ENCODE data around the gene MYO9B. TPM values are rescaled to one million over a fixed set of nuclear protein-coding genes. Genes with fewer than 3 reads are reported as not detected.

Gene MYO9B
- total RNA-seq, 1 experiment from 2014 or later = 94.3 TPM

- no peak for TF ChIP-seq E2F5 (CRISPR knock-in tag; IDR thresholded peaks at IDR 0.05)
These were observed 137.8 kb downstream of the MYO9B start (continued) for GRCh38 chr19:17213334-17213733.

DNA sequence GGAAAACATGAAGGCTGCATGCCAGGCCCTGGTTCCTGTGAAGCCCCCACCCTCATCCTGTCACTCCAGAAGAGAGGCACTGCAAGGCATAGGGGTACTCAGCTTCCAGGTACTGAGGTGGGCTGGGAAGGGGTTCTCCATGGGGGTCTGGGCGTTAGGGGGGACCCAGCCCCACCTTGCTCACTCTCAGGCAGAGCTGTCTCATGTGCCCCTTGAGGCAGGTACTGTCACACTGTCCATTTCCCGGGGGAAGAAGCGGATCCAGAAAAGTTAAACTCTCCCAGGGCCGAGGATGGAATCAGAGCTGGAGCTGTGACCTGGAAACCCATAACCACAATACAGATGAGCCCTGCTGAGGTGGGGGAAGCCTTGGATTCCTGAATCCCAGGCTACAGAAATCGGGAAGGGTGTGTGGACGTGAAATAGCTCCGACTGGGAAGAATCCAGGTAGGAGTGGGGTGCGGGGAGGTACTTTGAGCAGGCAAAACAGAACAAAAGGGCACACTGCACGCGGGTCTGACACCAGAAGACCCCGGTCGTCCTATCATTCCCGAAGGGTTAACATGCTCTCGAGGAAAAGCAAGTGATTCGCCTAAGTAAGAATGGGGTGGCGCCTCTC, 139.0 kb downstream of the MYO9B start:
- ChIA-PET CTCF (interaction anchor here (0.5 to 2.0 kb wide), 12 partner anchors 9 to 554 kb away, joined by 3 to 12 read pairs (median 4); partner anchors contain the start of genes BABAM1, MRPL34, OCEL1 and SMIM7), POLR2A (interaction anchor here (0.7 to 2.2 kb wide), 13 partner anchors 10 to 140 kb away, joined by 3 to 15 read pairs (median 6); partner anchors contain the start of genes DDA1 and OCEL1)
- H3K27ac Mint-ChIP-seq = peak overlapping the region; percentile 98
- H3K27me3 Mint-ChIP-seq (ENCODE audit: low read depth) = no peaks in the 10 kb centered on the region
- peak; percentile 5 for ATAC-seq
- peaks cover 21% of the 10 kb centered on the region for H3K36me3 Mint-ChIP-seq
- DNase-seq (ENCODE audit: low spot score) = no peak
- no peaks in the 10 kb centered on the region for H3K9me3 Mint-ChIP-seq
- TF ChIP-seq TCF7 (CRISPR knock-in tag; IDR thresholded peaks at IDR 0.05; ENCODE audit: low read depth) (no peak), FOXP1 (CRISPR knock-in tag; IDR thresholded peaks at IDR 0.05; ENCODE audit: borderline replicate concordance) (no peak), E2F4 (CRISPR knock-in tag; IDR thresholded peaks at IDR 0.05; ENCODE audit: borderline replicate concordance, low read depth) (no peak), ELF4 (CRISPR knock-in tag; IDR thresholded peaks at IDR 0.05; ENCODE audit: low read depth) (no peak), ZNF396 (CRISPR knock-in tag; IDR thresholded peaks at IDR 0.05; ENCODE audit: borderline replicate concordance) (no peak), ZNF138 (CRISPR knock-in tag; conservative IDR thresholded peaks at IDR 0.05) (no peak), KAT7 (CRISPR knock-in tag; IDR thresholded peaks at IDR 0.05; ENCODE audit: borderline replicate concordance) (no peak), ERG (CRISPR knock-in tag; IDR thresholded peaks at IDR 0.05) (no peak), CDX4 (CRISPR knock-in tag; IDR thresholded peaks at IDR 0.05; ENCODE audit: borderline replicate concordance) (no peak), ZNF263 (CRISPR knock-in tag; IDR thresholded peaks at IDR 0.05; ENCODE audit: low read depth) (no peak), ZNF317 (CRISPR knock-in tag; IDR thresholded peaks at IDR 0.05; ENCODE audit: borderline replicate concordance, low read depth) (no peak), RELA (CRISPR knock-in tag; IDR thresholded peaks at IDR 0.05; ENCODE audit: borderline replicate concordance) (no peak), MXD4 (CRISPR knock-in tag; IDR thresholded peaks at IDR 0.05; ENCODE audit: borderline replicate concordance) (no peak), JAZF1 (CRISPR knock-in tag; IDR thresholded peaks at IDR 0.05) (no peak), ATF1 (CRISPR knock-in tag; IDR thresholded peaks at IDR 0.05) (no peak), E2F1 (CRISPR knock-in tag; IDR thresholded peaks at IDR 0.05) (no peak), RORB (CRISPR knock-in tag; IDR thresholded peaks at IDR 0.05) (no peak), CREB1 (CRISPR knock-in tag; IDR thresholded peaks at IDR 0.05) (no peak)
- TF ChIP-seq, protein P1, sequence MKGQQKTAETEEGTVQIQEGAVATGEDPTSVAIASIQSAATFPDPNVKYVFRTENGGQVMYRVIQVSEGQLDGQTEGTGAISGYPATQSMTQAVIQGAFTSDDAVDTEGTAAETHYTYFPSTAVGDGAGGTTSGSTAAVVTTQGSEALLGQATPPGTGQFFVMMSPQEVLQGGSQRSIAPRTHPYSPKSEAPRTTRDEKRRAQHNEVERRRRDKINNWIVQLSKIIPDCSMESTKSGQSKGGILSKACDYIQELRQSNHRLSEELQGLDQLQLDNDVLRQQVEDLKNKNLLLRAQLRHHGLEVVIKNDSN (CRISPR knock-in tag; IDR thresholded peaks at IDR 0.05) = no peak
- TF ChIP-seq, protein P2, sequence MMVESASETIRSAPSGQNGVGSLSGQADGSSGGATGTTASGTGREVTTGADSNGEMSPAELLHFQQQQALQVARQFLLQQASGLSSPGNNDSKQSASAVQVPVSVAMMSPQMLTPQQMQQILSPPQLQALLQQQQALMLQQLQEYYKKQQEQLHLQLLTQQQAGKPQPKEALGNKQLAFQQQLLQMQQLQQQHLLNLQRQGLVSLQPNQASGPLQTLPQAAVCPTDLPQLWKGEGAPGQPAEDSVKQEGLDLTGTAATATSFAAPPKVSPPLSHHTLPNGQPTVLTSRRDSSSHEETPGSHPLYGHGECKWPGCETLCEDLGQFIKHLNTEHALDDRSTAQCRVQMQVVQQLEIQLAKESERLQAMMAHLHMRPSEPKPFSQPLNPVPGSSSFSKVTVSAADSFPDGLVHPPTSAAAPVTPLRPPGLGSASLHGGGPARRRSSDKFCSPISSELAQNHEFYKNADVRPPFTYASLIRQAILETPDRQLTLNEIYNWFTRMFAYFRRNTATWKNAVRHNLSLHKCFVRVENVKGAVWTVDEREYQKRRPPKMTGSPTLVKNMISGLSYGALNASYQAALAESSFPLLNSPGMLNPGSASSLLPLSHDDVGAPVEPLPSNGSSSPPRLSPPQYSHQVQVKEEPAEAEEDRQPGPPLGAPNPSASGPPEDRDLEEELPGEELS (CRISPR knock-in tag; IDR thresholded peaks at IDR 0.05) = no peak
- H3K4me3 Mint-ChIP-seq = peak overlapping the region; percentile 89
- H3K4me1 Mint-ChIP-seq = peaks cover 14% of the 10 kb centered on the region
